ENCODE data around the gene KIF26B.

The KIF26B gene

DNA sequence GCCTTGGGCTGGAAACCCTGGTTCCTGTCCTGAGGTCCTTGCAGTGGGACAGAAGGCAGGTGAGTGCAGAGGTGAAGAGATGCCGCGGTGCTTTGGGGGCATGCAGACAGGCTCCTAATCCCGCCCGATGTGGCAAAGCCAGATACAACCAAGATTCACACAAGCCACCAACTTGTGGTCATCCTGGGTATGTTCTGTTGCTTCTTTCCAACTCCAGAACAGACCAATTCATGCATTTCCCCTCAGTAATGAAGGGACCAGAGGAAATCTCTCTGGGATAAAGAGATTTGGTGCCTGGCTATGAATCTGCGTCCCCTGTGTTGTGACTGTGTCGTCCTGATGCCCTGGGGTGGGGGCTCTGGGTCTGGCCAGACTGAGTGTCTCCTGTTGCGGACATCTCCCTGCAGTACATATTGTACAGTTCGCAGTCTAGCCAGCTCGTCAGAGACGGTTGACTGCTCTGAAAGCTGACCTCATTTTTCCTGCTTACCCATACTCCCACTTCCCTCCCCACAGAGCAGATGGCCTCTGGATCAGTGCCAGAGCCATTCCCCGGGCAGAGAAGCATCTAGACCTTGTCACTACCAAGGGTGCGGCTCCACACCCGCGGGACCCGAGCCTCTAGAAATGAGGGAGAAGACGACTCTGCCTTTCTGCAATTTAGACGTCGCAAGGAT, 216.3 kb downstream of the KIF26B start:
- Histone ChIP-seq H3K27ac (peak overlapping the region; percentile 59), H3K27me3 (ENCODE audit: insufficient read depth, low read depth, severe bottlenecking) (no peaks in the 10 kb centered on the region), H3K4me3 (ENCODE audit: low read depth, low read length) (no peak overlapping the region), H3K9me3 (ENCODE audit: severe bottlenecking) (peaks cover 12% of the 10 kb centered on the region), H3K36me3 (no peaks in the 10 kb centered on the region)
- TF ChIP-seq, protein P1, sequence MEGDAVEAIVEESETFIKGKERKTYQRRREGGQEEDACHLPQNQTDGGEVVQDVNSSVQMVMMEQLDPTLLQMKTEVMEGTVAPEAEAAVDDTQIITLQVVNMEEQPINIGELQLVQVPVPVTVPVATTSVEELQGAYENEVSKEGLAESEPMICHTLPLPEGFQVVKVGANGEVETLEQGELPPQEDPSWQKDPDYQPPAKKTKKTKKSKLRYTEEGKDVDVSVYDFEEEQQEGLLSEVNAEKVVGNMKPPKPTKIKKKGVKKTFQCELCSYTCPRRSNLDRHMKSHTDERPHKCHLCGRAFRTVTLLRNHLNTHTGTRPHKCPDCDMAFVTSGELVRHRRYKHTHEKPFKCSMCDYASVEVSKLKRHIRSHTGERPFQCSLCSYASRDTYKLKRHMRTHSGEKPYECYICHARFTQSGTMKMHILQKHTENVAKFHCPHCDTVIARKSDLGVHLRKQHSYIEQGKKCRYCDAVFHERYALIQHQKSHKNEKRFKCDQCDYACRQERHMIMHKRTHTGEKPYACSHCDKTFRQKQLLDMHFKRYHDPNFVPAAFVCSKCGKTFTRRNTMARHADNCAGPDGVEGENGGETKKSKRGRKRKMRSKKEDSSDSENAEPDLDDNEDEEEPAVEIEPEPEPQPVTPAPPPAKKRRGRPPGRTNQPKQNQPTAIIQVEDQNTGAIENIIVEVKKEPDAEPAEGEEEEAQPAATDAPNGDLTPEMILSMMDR (IDR thresholded peaks at IDR 0.05; ENCODE audit: low read depth, low read length): no peak
- DNase-seq: peak; percentile 79

DNA sequence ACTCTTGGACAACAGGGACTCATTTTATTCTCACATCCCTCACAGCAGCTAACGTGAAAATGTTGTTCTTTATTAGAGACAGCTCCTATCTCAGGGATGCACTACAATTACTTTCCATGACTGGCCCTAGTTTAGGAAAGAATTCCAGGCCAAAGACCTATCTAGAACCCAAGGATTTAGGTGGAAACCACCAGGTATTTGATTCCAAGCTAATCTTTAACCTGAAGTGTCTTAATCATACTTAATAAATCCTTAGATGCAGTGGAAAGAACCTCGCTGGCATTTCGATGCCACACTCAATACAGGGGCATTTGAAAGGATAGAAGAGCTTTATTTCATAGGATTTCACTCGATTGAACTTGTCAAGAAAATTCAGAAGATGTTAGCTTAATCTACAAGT, 218.3 kb downstream of the KIF26B start:
- Histone ChIP-seq H3K27ac (no peak overlapping the region), H3K27me3 (ENCODE audit: insufficient read depth, low read depth, severe bottlenecking) (no peaks in the 10 kb centered on the region), H3K36me3 (no peaks in the 10 kb centered on the region), H3K9me3 (ENCODE audit: severe bottlenecking) (peaks cover 12% of the 10 kb centered on the region), H3K4me3 (ENCODE audit: low read depth, low read length) (no peak overlapping the region)
- TF ChIP-seq, protein P1 (IDR thresholded peaks at IDR 0.05; ENCODE audit: low read depth, low read length): no peak
- no peak for DNase-seq

DNA sequence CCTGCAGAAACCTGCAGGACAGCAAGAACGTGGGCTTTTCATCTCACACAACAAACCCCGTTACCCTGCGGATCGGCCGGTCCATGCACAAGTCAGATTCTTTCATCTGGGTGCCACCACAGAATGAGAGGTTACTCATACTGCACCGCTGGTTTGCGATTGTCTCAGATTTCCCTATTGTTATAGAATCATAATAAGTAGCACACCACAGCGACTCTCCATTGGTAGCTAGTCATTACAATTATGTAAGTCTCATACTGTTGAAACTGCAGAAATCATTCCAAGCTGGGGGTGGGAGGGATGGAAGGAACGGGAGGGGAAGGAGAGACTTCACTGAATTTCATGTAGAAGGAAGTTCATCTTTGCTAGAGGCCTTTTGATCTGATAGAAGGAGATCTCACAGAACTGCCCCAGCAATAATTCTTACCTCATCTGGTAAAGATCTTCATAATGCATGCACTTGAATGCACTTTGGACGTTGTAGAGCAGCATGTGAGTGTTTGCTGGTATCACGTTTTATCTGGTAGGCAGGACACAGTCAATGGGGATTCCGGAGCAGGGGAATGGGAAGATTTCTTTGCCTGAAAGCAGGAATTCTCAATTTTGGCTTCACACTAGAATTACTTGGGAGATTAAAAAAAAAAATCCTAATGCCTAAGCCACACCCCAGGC, 221.1 kb downstream of the KIF26B start:
- H3K4me3 ChIP-seq (ENCODE audit: low read depth, low read length): no peak overlapping the region

DNA sequence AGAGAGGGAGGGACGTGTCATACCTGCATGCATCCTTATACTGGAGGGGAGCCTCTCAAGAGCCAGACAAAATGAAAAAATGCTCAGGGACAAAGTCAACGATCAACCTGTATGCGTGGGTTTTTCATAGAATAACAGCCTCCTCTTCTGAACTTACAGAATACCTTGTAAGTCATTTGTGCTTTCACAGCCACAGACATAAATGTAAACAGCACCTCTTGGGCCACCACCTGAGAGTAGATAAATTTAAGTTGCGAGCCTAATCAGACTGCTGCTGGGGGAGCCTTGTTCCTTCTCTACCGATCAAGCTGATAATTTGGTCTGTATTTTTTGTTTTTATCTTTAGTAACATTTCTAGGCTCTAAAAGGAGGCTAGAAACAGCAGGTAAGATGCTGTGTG, 223.1 kb downstream of the KIF26B start:
- H3K36me3 ChIP-seq: no peaks in the 10 kb centered on the region
- no peak overlapping the region for H3K27ac ChIP-seq
- H3K27me3 ChIP-seq (ENCODE audit: insufficient read depth, low read depth, severe bottlenecking): no peaks in the 10 kb centered on the region
- H3K9me3 ChIP-seq (ENCODE audit: severe bottlenecking): peaks cover 2% of the 10 kb centered on the region
- TF ChIP-seq, protein P1 (IDR thresholded peaks at IDR 0.05; ENCODE audit: low read depth, low read length): no peak
- no peak for DNase-seq
- no peak overlapping the region for H3K4me3 ChIP-seq (ENCODE audit: low read depth, low read length)

More for the DNA sequence above, 221.1 kb downstream of the KIF26B start:
- H3K27me3 ChIP-seq (ENCODE audit: insufficient read depth, low read depth, severe bottlenecking): no peaks in the 10 kb centered on the region
- H3K36me3 ChIP-seq: no peaks in the 10 kb centered on the region
- TF ChIP-seq, protein P1 (IDR thresholded peaks at IDR 0.05; ENCODE audit: low read depth, low read length): no peak
- H3K27ac ChIP-seq: no peak overlapping the region
- DNase-seq: no peak
- H3K9me3 ChIP-seq (ENCODE audit: severe bottlenecking): peaks cover 12% of the 10 kb centered on the region

DNA sequence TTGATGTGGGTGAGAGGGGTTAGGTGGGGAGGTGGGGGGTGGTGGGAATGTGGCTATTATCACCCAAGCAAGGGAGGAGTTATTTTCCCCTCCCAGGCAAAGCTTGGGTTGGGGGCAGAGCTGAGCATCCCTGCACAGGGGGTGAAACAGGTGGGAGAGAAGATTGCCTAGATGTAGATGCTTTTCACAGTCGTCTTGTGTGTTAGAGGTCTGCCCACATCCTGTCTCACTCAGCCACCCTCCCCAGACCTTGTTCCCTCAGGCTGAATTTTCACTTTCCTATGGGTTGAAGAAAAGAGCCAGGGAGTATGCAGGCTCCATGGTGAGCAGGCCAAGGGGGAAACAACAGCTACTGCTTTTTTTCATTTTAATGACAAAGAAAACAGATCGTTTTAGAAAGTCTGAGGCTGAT, 223.5 kb downstream of the KIF26B start:
- no peaks in the 10 kb centered on the region for H3K36me3 ChIP-seq
- DNase-seq: no peak
- no peaks in the 10 kb centered on the region for H3K27me3 ChIP-seq (ENCODE audit: insufficient read depth, low read depth, severe bottlenecking)
- TF ChIP-seq, protein P1 (IDR thresholded peaks at IDR 0.05; ENCODE audit: low read depth, low read length): no peak
- no peak overlapping the region for H3K4me3 ChIP-seq (ENCODE audit: low read depth, low read length)
- H3K9me3 ChIP-seq (ENCODE audit: severe bottlenecking): peaks cover 2% of the 10 kb centered on the region
- no peak overlapping the region for H3K27ac ChIP-seq

Data from WERI-Rb-1 (cell line).